HepG2 (cell line): Measurements from ENCODE around the gene PSIP1.

Source experiments
- ATF4 ChIP-seq, 2 experiments: fragments of 450-650 bp in 1 of 2; sonication (generic) in 1 of 2; formaldehyde crosslinking; IDR thresholded peaks; 2 replicates each; pipeline versions ENCODE4 v1.5.0 to v1.8.0; 2020 to 2022; ENCODE audit warnings: mild to moderate bottlenecking in 1 of 2, missing genetic modification reagents in 1 of 2
- ATF7 ChIP-seq, 2 experiments: fragments of 450-650 bp in 1 of 2; sonication (generic) in 1 of 2; formaldehyde crosslinking in 1 of 2; IDR thresholded peaks; 2 replicates each; pipeline versions ENCODE4 v1.4.0 to v1.6.1; 2016 to 2020; ENCODE audit warnings: antibody characterized with exemption in 1 of 2, mild to moderate bottlenecking in 1 of 2, missing genetic modification reagents in 1 of 2
- BRCA1 ChIP-seq: sonication (generic); formaldehyde crosslinking; IDR thresholded peaks from 2 replicates; pipeline ENCODE4 v1.4.0; 2020; ENCODE audit warnings: missing genetic modification reagents
- CTCF ChIP-seq: sonication (generic); formaldehyde crosslinking; IDR thresholded peaks from 2 replicates; pipeline ENCODE4 v1.5.0; 2020; ENCODE audit warnings: mild to moderate bottlenecking, missing genetic modification reagents, moderate library complexity
- DNMT1 ChIP-seq: sonication (generic); formaldehyde crosslinking; IDR thresholded peaks from 2 replicates; pipeline ENCODE4 v1.5.1; 2020; ENCODE audit warnings: mild to moderate bottlenecking, missing genetic modification reagents
- IKZF1 ChIP-seq: fragments of 450-650 bp; IDR thresholded peaks from 2 replicates; pipeline ENCODE4 v1.7.1; 2016
- KDM4B ChIP-seq: sonication (generic); formaldehyde crosslinking; IDR thresholded peaks from 2 replicates; pipeline ENCODE4 v1.4.0; 2020; ENCODE audit warnings: missing genetic modification reagents
- POLR2AphosphoS5 ChIP-seq: IDR thresholded peaks from 2 replicates; pipeline ENCODE4 v1.6.1; 2012; ENCODE audit warnings: low read depth, low read length
- SETDB1 ChIP-seq: sonication (generic); formaldehyde crosslinking; IDR thresholded peaks from 2 replicates; pipeline ENCODE4 v1.5.1; 2020; ENCODE audit warnings: missing genetic modification reagents, mild to moderate bottlenecking, borderline replicate concordance
- SMAD1 ChIP-seq: sonication (generic); formaldehyde crosslinking; IDR thresholded peaks from 2 replicates; pipeline ENCODE4 v1.4.0; 2020; ENCODE audit warnings: missing genetic modification reagents, low read depth, mild to moderate bottlenecking, borderline replicate concordance
- TARDBP ChIP-seq: sonication (generic); formaldehyde crosslinking; IDR thresholded peaks from 2 replicates; pipeline ENCODE4 v1.8.0; 2022; ENCODE audit warnings: mild to moderate bottlenecking, missing genetic modification reagents
- TEAD2 ChIP-seq: sonication (generic); formaldehyde crosslinking; IDR thresholded peaks from 2 replicates; pipeline ENCODE4 v1.9.0; 2021; ENCODE audit warnings: missing genetic modification reagents
- ZNF839 ChIP-seq: sonication (generic); formaldehyde crosslinking; IDR thresholded peaks from 2 replicates; pipeline ENCODE4 v1.4.0; 2020; ENCODE audit warnings: missing genetic modification reagents, mild to moderate bottlenecking, borderline replicate concordance
- TF ChIP-seq, protein P1 (sequence below): sonication (generic); formaldehyde crosslinking; IDR thresholded peaks from 2 replicates; pipeline ENCODE4 v1.5.1; 2020; ENCODE audit warnings: mild to moderate bottlenecking, missing genetic modification reagents

GRCh38 chr9:15505921-15506320 is 4.8 kb downstream of the PSIP1 start:
- TF ChIP-seq, protein P1, sequence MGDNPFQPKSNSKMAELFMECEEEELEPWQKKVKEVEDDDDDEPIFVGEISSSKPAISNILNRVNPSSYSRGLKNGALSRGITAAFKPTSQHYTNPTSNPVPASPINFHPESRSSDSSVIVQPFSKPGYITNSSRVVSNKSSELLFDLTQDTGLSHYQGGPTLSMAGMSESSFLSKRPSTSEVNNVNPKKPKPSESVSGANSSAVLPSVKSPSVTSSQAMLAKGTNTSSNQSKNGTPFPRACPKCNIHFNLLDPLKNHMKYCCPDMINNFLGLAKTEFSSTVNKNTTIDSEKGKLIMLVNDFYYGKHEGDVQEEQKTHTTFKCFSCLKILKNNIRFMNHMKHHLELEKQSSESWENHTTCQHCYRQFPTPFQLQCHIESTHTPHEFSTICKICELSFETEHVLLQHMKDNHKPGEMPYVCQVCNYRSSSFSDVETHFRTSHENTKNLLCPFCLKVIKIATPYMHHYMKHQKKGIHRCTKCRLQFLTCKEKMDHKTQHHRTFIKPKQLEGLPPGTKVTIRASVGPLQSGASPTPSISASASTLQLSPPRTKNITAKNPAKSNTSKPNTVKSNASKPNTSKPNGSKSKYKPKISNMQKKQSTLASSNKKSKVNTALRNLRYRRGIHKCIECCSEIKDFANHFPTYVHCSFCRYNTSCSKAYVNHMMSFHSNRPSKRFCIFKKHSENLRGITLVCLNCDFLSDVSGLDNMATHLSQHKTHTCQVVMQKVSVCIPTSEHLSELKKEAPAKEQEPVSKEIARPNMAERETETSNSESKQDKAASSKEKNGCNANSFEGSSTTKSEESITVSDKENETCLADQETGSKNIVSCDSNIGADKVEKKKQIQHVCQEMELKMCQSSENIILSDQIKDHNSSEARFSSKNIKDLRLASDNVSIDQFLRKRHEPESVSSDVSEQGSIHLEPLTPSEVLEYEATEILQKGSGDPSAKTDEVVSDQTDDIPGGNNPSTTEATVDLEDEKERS (CRISPR knock-in tag), result no peak
- TF ChIP-seq ZNF839 (CRISPR knock-in tag) (no peak), TEAD2 (CRISPR knock-in tag) (no peak), ATF7 (IDR thresholded peaks at IDR 0.05) (no peak), ATF7 (CRISPR knock-in tag; IDR thresholded peaks at IDR 0.05) (no peak), DNMT1 (CRISPR knock-in tag) (no peak), ATF4 (CRISPR knock-in tag; IDR thresholded peaks at IDR 0.05) (no peak), SMAD1 (CRISPR knock-in tag) (no peak), SETDB1 (CRISPR knock-in tag) (no peak), POLR2AphosphoS5 (no peak), KDM4B (CRISPR knock-in tag) (no peak), CTCF (CRISPR knock-in tag) (no peak), TARDBP (no peak), BRCA1 (no peak), IKZF1 (no peak)
